COLO829 (cell line): ENCODE results near the gene LRRC27.

Experiments
- DNase-seq: peaks from one replicate; pipeline ENCODE4 v3.0.0; 2012; ENCODE audit warnings: low spot score

The LRRC27 gene

GRCh38 chr10:132402781-132403241 lies 70.8 kb downstream of the LRRC27 start:
- DNase-seq, result no peak

- DNase-seq, result no peak
Measured at GRCh38 chr10:132403511-132404168, 71.6 kb downstream of the LRRC27 start.

- no peak for DNase-seq
Measured at GRCh38 chr10:132404169-132404880, 72.3 kb downstream of the LRRC27 start.

- DNase-seq, result no peak
Measured at GRCh38 chr10:132404911-132405462, 73.0 kb downstream of the LRRC27 start.

GRCh38 chr10:132405463-132405991 lies 73.5 kb downstream of the LRRC27 start:
- DNase-seq, result no peak

GRCh38 chr10:132406181-132406580 lies 74.2 kb downstream of the LRRC27 start:
- no peak for DNase-seq

GRCh38 chr10:132406750-132407149 lies 74.8 kb downstream of the LRRC27 start:
- no peak for DNase-seq

- DNase-seq, result no peak
Measured at GRCh38 chr10:132407243-132407746, 75.3 kb downstream of the LRRC27 start.

GRCh38 chr10:132407846-132408278 lies 75.9 kb downstream of the LRRC27 start:
- DNase-seq, result no peak

- no peak for DNase-seq
Measured at GRCh38 chr10:132408367-132408781, 76.4 kb downstream of the LRRC27 start.

GRCh38 chr10:132408823-132409666 lies 77.1 kb downstream of the LRRC27 start:
- no peak for DNase-seq

- no peak for DNase-seq
Measured at GRCh38 chr10:132409667-132410028, 77.7 kb downstream of the LRRC27 start.

GRCh38 chr10:132410056-132410778 lies 78.2 kb downstream of the LRRC27 start:
- no peak for DNase-seq

- no peak for DNase-seq
Measured at GRCh38 chr10:132410779-132411532, 79.0 kb downstream of the LRRC27 start.

GRCh38 chr10:132411561-132412253 lies 79.7 kb downstream of the LRRC27 start:
- no peak for DNase-seq

GRCh38 chr10:132412316-132413192 lies 80.6 kb downstream of the LRRC27 start:
- DNase-seq, result no peak

GRCh38 chr10:132413226-132414205 lies 81.5 kb downstream of the LRRC27 start:
- DNase-seq, result no peak
